GM21723 (cell line): Measurements from ENCODE around the gene ADCYAP1R1.

Experiments
- ATAC-seq: cut with Tn5 transposase; IDR thresholded peaks from one replicate; pipeline ENCODE4 v1.9.1; 2021; ENCODE audit warnings: mild to moderate bottlenecking, moderate library complexity; ENCODE audit not compliant: unreplicated experiment

Gene ADCYAP1R1

GRCh38 chr7:31104361-31105255, 52.5 kb downstream of the ADCYAP1R1 start:
- ATAC-seq, result no peak

- no peak for ATAC-seq
Measured at GRCh38 chr7:31105256-31105950, 53.3 kb downstream of the ADCYAP1R1 start.

DNA sequence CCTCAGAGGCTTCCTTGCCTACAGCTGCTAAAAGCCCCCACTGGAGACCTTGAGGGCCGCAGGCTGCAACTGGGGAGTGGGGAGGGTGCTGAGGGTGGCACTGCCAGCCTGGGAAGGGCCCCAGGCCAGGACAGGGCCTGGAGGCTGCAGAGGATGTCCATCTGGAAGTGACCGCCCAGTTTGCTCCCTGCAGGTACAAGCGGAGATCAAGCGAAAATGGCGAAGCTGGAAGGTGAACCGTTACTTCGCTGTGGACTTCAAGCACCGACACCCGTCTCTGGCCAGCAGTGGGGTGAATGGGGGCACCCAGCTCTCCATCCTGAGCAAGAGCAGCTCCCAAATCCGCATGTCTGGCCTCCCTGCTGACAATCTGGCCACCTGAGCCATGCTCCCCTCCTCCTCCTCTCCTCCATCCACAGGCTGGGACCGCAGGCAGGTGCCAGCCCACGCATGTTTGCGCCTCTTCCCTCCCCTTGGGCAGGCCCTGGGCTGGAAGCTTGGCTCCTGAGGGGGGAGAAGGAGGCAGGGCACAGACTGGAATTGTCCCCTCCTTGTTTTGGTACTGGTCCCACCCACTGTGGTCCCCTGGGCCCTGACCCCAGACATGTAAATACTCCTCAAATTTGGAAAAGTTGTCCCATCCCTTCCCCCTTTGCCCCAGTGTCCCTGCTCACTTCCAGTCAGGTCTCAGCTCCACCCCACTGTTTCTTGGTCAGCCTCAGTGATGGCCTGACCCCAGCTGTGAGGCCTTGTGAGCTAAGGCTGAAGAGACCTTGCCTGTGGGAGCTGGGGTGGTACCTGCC, 54.4 kb downstream of the ADCYAP1R1 start:
- no peak for ATAC-seq

DNA sequence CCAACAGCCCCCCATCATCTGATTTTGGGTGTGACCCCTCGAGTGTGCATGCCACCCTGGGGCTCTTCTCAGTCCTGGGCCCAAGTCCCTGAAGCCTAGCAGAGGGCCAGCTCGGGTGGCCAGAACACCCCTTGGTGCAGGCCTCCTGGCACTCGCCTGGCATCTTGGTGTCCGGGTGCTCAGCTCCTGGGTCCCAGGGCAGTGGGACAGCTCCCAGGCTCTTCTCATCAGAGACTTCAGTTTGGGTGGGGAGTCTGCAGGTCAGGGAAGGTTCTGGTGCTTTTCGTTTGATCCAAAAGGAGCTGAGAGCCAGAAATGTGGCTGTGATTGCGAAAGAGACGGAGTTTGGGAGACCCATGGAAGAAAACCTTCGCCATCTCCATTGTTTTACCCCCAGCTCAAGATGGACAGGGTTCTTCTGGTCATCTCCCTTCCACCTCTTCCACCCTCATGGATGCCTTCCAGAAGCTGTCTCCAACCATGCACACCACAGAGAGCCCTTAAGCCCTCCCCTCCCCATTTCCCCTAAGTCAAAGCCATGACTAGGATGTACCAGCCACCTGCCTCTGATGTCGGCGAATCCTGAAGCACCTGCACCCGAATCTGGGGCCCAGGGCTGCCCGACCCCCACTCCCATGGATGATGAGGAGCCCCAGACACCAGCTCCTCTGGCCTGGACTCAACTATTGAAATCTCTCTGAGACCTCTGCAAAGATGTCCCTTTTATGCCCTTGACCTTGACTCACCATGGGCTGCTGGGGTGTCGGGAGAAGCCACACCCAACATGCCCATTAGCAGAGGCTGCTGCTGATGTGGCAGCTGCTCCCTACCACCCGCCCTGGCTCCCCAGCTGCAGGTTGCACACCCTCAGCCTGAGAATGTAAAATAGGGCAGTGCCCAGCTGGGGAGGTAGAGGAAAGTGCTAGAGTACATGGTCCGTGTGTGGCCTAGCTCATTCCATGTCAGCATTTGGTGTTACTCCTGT, 55.3 kb downstream of the ADCYAP1R1 start:
- no peak for ATAC-seq

- no peak for ATAC-seq
Measured at GRCh38 chr7:31108097-31108657, 56.1 kb downstream of the ADCYAP1R1 start.

DNA sequence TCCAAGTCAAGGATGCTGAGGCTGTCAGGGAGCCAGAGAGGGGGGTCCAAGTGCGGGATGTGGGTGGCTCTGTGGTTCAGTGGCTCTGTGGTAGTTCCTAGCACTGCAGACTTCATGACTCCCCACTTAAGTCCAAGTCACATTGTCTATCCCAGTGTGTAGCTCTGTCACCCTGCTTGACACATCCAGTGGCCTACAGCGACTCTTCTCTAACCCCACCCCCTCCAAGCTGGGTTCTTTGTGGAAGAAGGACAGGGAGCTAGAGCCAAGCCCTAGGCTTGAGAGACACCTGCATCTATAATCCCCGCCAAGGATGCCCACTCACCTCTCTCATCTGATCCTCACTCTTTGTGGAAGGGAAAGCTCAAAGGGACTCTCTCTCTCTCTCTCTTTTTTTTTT, 57.6 kb downstream of the ADCYAP1R1 start:
- no peak for ATAC-seq

- no peak for ATAC-seq
Measured at GRCh38 chr7:31110331-31111108, 58.4 kb downstream of the ADCYAP1R1 start.

DNA sequence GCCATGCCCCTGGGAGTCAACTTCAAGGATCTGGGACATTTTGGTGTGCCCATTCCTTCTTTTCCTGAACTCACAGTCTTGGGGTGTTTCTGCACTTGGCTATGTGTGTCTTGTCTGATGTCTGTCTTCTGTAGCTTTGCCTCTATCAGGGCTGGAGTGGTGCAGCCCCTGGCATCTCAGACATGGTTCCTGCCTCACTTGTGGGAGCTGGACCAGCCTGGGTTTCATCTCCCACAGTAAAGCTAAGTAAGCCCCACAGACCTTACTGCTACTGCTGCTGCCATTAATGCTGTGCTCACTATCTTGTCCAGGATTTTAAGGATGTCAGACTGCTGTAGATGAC, 59.0 kb downstream of the ADCYAP1R1 start:
- no peak for ATAC-seq

DNA sequence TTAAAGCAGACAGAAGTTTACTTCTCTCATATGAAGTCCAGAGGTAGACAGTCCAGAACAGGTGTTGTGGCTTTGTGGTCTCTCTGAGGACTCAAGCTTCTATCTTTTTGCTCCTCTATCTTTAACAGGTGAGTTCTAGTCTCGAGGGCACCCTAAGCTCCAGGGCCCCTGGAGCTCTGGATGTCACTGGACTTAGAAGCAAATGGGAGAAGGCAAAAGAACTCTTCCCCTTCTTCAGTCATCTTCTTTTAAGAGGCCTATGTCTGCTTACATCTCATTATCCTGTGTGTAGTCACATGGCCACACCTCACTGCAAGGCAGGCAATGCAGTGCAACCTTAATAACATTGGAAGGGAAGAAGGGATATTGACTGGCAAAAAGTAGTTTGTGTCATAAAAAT, 61.6 kb downstream of the ADCYAP1R1 start:
- no peak for ATAC-seq

DNA sequence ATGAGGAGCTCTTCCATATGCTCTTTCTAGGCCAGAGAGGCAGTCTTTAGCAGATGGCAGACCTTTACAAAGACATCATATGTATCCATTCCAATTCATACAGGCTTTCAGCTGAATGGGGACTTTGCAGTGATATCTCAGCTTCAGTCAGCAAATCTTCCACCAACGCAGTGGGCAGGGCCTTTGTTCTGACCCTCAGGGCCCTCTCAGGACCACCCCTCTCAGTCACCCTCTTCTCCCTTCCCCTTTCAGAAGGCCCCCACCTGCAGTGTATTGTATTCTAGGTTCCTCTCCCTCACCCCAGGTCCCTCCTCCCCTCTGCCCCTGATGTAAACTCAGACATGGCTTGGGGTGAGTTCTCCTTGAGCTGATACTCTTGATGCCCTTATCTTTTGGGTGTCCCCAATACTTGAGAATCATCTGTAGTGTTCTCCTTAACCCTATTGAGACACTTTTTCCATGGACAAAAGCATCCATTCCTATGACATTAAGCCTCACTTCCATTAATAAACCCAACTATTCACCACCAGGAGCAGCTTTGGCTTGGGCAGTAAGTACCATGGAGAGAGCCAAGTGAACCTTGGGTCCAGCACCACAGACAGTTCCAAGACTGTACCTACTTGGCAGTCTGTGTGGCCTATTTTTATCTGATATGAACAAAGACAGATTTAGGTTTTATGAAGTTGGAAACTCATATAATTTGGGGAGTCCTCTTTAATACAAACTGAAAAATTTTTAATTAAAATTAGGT, 62.7 kb downstream of the ADCYAP1R1 start:
- ATAC-seq, result no peak

- no peak for ATAC-seq
Measured at GRCh38 chr7:31116615-31117014, 64.5 kb downstream of the ADCYAP1R1 start.

DNA sequence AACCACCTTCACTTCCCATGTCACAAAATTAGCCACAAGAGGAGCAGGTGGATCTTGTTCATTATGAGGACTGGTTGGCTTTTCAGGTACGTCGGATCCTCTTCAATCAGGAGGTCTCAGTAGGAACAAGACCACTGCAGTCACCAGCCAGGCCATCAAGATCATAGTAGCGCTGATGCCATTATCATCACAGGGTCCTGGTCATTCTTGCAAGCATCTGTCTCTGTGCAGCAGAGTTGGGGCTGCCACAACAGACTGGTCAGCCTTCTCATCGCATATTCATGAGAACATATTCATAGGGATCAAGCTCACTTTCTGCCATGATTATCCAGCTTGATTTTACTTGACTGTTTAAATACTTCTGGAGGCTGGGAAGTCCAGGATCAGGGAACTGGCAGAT, 67.1 kb downstream of the ADCYAP1R1 start:
- ATAC-seq, result no peak

DNA sequence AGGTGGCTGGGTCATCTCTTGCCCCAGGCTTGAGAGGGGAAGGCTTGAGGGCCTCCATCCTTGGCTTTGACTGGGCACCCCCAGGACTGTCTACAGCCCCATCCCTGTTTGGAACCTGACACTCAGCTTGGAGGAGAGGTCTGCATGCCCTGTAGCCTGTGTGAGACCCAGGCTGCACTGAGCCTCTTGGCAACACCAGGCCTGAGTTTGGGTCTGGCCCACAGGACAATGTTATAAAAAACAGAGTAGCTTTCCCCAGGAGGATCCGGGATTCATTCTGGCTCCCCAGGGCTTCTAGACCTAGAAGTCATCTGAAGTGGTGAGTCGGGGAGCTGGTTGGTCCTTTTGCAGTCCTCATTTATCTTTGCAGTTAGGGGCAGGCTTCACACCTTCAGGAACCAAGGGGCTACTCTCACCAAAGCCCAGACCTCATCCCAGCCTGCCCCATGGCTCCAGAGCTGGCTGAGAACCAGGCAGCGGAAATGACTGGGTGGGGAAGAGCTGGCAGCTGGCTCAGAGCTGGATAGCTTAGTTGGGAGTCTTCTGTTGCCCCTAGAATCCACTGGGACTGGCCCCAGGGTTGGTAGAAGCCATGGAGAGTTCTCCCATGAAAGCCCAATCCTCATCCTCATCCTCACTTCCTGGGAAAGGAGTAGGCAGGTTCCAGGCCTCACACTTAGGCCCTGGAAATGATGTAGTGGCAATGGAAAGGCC, 68.8 kb downstream of the ADCYAP1R1 start:
- ATAC-seq, result no peak

DNA sequence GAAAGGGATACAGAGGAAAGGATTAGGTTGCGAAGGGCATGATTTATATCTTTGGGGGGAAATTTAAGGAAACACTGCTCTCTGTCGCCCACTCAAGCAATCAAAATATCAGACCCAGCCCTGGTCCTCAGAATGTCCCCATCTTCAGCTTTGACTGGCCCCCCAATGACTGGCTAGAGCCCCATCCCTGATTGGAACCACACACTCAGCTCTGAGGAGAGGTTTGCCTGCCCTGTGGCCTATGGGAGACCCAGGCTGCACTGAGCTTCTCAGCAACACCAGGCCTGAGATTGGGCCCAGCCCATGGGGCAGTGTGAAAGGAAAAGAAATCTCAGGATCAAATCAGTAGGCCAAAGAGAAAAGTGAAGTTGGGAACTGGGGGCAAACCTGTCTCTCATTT, 69.5 kb downstream of the ADCYAP1R1 start:
- no peak for ATAC-seq

DNA sequence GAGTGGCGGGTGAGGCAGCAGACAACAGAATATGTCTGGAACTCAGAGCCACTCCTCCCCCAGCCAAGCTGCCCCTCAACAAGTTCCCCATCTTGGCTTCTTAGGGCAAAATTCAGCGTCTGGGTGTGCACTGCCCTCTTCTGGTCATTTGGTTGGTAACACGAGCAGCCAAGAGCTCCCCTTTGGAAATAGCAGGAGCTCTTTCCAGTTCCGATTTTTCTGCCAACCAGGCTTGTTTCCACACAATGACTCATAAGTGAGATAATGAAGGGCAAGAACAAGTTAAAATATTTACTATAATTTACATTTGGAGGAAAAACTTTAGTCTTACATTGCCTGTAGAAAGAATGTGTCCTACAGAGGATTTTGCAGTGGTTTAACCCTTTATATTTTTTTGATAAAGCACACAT, 70.5 kb downstream of the ADCYAP1R1 start:
- ATAC-seq, result no peak

DNA sequence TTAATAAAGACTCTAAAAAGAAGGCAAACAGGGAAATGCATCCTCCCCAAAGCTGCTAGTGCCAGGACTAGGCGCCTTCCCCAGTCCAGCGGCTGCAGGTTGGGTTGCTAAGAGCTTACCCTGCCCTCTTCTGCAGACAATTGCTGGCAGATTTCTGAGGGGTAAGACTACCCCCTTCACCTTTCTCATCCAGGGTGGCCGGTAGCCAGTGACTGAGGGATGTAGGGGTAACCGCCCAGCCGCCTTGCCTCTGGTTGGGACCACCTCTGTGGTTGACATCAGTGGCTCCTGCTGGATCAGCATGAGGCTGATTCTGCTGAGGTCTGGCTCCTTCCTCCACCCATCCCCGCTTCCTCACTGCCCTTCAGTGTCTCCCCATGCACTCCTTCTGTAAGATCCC, 71.2 kb downstream of the ADCYAP1R1 start:
- ATAC-seq, result no peak

DNA sequence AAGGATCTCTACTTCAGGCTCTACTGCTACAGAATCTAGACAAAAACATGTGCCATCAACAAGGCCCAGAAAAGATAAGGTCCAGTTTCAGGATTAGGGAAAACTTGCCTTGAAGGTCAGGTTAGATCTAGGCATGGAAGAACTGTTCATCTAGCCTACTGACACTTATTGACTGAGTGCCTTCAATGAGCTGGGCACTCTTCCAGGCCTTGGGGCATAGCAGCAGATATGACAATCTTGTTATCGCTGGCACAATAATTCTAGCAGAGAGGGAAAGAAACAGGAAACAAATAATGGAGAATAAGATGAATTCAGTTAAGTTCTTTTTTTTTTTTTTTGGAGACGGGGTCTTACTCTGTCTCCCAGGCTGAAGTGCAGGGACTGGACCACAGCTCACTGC, 71.6 kb downstream of the ADCYAP1R1 start:
- ATAC-seq, result no peak

- ATAC-seq, result no peak
Measured at GRCh38 chr7:31125171-31125570, 73.1 kb downstream of the ADCYAP1R1 start.
